ENCODE results near the gene RABGAP1. TPM values are rescaled to one million over a fixed set of nuclear protein-coding genes. Genes with fewer than 3 reads are reported as not detected.

Gene RABGAP1
- total RNA-seq, 1 donor from 2014 or later, result 32.7 TPM

- intact Hi-C loops (cut with micrococcal nuclease), result loop anchor here (1.0 to 10.0 kb wide), 4 partner anchors 28 to 383 kb away; partner anchors contain the start of genes PDCL, STRBP and ZBTB6
These were observed 888 bp downstream of the RABGAP1 start for GRCh38 chr9:122941582-122942234.

GRCh38 chr9:122944960-122945888, 4.4 kb downstream of the RABGAP1 start:
- intact Hi-C loops (cut with micrococcal nuclease), result loop anchor here (10.0 kb wide), 1 partner anchor 380 kb away; no protein-coding TSS in a partner anchor

- intact Hi-C loops (cut with micrococcal nuclease), result loop anchor here (10.0 kb wide), 1 partner anchor 378 kb away; no protein-coding TSS in a partner anchor
These were observed 5.7 kb downstream of the RABGAP1 start for GRCh38 chr9:122946461-122947005.

GRCh38 chr9:122948313-122948712, 7.5 kb downstream of the RABGAP1 start:
- intact Hi-C loops (cut with micrococcal nuclease), result loop anchor here (10.0 kb wide), 1 partner anchor 376 kb away; no protein-coding TSS in a partner anchor

GRCh38 chr9:122949696-122950095, 8.9 kb downstream of the RABGAP1 start:
- intact Hi-C loops (cut with micrococcal nuclease), result loop anchor here (10.0 kb wide), 1 partner anchor 375 kb away; no protein-coding TSS in a partner anchor

- intact Hi-C loops (cut with micrococcal nuclease), result no loop called here
These were observed 9.4 kb downstream of the RABGAP1 start for GRCh38 chr9:122950263-122950662.

GRCh38 chr9:122951056-122951455, 10.2 kb downstream of the RABGAP1 start:
- intact Hi-C loops (cut with micrococcal nuclease), result no loop called here

- intact Hi-C loops (cut with micrococcal nuclease), result no loop called here
These were observed 13.5 kb downstream of the RABGAP1 start for GRCh38 chr9:122954253-122954691.

GRCh38 chr9:122955961-122956360, 15.1 kb downstream of the RABGAP1 start:
- intact Hi-C loops (cut with micrococcal nuclease), result no loop called here

- intact Hi-C loops (cut with micrococcal nuclease), result no loop called here
These were observed 20.3 kb downstream of the RABGAP1 start for GRCh38 chr9:122961139-122961538.

GRCh38 chr9:122975196-122975595, 34.4 kb downstream of the RABGAP1 start:
- intact Hi-C loops (cut with micrococcal nuclease), result no loop called here

- intact Hi-C loops (cut with micrococcal nuclease), result no loop called here
These were observed 37.8 kb downstream of the RABGAP1 start for GRCh38 chr9:122978601-122979000.

GRCh38 chr9:122986010-122986409, 45.2 kb downstream of the RABGAP1 start:
- intact Hi-C loops (cut with micrococcal nuclease), result no loop called here

- intact Hi-C loops (cut with micrococcal nuclease), result no loop called here
These were observed 47.3 kb downstream of the RABGAP1 start for GRCh38 chr9:122988141-122988540.

- intact Hi-C loops (cut with micrococcal nuclease), result no loop called here
These were observed 48.3 kb downstream of the RABGAP1 start for GRCh38 chr9:122988920-122989621.

- intact Hi-C loops (cut with micrococcal nuclease), result loop anchor here (1.0 to 2.0 kb wide), 3 partner anchors 87 to 527 kb away; partner anchors contain the start of genes PDCL and RC3H2
These were observed 50.6 kb downstream of the RABGAP1 start for GRCh38 chr9:122991370-122991830.

- intact Hi-C loops (cut with micrococcal nuclease), result no loop called here
These were observed 55.8 kb downstream of the RABGAP1 start for GRCh38 chr9:122996586-122996985.

- intact Hi-C loops (cut with micrococcal nuclease), result no loop called here
These were observed 57.6 kb downstream of the RABGAP1 start for GRCh38 chr9:122998448-122998847.

- intact Hi-C loops (cut with micrococcal nuclease), result no loop called here
These were observed 59.7 kb downstream of the RABGAP1 start for GRCh38 chr9:123000371-123001068.

- intact Hi-C loops (cut with micrococcal nuclease), result no loop called here
These were observed 61.9 kb downstream of the RABGAP1 start for GRCh38 chr9:123002754-123003153.

All from T-helper 2 cell treated with Interferon-gamma antibody and Interleukin-4, amounts not matched to agents 100 ng/mL and 5 ng/mL, for 36 hours (primary cell).